SK-N-MC (cell line): Measurements from ENCODE around the gene PAQR7.

ENCODE experiments used
- DNase-seq: peaks from one replicate; pipeline ENCODE4 v3.0.0-alpha.2; 2011; ENCODE audit warnings: low read depth, low spot score
- H3K27ac ChIP-seq: fragments of 200-600 bp; sonication (generic); 2 replicates; pipeline ENCODE4 v1.5.1; 2016; ENCODE audit warnings: mixed run types
- H3K36me3 ChIP-seq: fragments of 200-600 bp; sonication (generic); 2 replicates; pipeline ENCODE4 v1.6.1; 2017; ENCODE audit warnings: antibody characterized with exemption, low read length, mixed read lengths; ENCODE audit not compliant: insufficient read depth
- H3K4me3 ChIP-seq: fragments of 200-600 bp; sonication (generic); 2 replicates; pipeline ENCODE4 v1.5.1; 2016
- H3K9ac ChIP-seq: fragments of 200-600 bp; sonication (generic); 2 replicates; pipeline ENCODE4 v1.8.0; 2017; ENCODE audit warnings: mixed run types, mixed read lengths; ENCODE audit not compliant: insufficient read length
- H3K9me3 ChIP-seq: fragments of 200-600 bp; sonication (generic); 2 replicates; pipeline ENCODE4 v1.6.1; 2017; ENCODE audit warnings: low read depth, mild to moderate bottlenecking, antibody characterized with exemption, low read length, moderate library complexity, mixed read lengths
- EZH2 ChIP-seq: fragments of 200-600 bp; sonication (generic); IDR thresholded peaks from one replicate; pipeline ENCODE4 v1.6.1; 2017; ENCODE audit warnings: antibody characterized with exemption
- FOXP2 ChIP-seq: optimal IDR thresholded peaks from 2 replicates; pipeline ENCODE3; 2011; ENCODE audit warnings: mild to moderate bottlenecking, moderate library complexity; ENCODE audit not compliant: insufficient read depth; ENCODE audit errors: extremely low read length, control extremely low read depth
- POLR2AphosphoS5 ChIP-seq: IDR thresholded peaks from 2 replicates; pipeline ENCODE4 v1.6.1; 2012; ENCODE audit warnings: mild to moderate bottlenecking, low read depth, low read length, borderline replicate concordance

The PAQR7 gene

DNA sequence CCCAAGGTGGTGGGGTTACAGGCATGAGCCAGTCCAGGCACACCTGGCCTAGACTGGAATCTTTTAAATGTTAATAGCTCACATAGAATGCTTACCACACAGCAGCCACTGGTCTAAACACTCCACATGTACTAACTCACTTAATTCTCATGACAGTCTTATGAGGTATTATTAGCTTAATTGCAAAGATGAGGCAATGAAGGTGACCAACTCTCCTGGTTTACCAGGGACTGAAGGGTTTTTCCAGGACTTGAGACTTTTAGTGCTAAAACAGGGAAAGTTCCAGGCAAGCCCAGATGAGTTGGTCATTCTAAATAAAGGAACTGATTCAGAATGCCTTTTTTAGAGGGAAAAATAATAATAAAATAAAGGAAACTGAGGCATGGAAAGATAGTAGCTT is 37.7 kb upstream of the PAQR7 start:
- TF ChIP-seq FOXP2 (no peak), POLR2AphosphoS5 (no peak), EZH2 (no peak)
- DNase-seq = no peak
- no peak overlapping the region for H3K9ac ChIP-seq
- no peak overlapping the region for H3K4me3 ChIP-seq
- H3K27ac ChIP-seq = no peak overlapping the region
- no peaks in the 10 kb centered on the region for H3K9me3 ChIP-seq
- H3K36me3 ChIP-seq = no peaks in the 10 kb centered on the region

DNA sequence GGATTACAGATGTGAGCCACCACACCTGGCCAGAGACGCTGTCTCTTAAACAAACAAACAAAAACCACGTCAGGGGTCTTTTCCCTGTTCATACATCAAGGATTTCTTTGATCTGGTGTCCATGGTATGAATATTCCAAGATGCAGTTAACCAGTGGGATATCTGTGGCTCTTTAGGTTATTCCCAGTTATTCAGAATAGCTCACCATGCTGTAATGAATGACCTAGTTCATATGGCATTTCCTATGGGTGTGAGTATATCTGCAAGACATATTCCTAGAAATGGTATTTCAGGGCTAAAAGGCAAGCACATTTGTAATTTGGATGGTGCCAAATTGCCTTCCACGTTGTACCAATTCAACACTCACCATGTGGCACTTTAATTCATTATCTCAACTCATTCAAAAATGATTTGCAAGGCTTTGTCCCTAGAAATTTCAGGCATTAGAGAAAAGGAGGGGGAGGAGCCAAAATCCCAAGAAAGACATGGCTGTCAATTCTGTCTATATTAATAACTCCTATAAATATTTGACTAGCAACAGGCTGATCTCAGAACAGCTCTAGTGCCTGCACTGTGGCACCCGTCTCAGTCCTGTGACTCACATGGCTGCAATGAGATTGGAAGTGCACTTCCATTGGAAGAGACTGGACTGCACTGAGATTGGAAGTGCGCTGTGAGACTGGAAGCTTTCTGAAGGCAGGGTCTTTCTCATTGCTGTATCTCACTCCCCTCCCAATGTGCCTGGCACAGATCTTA is 36.7 kb upstream of the PAQR7 start:
- no peak overlapping the region for H3K4me3 ChIP-seq
- TF ChIP-seq EZH2 = no peak
- no peak for TF ChIP-seq POLR2AphosphoS5
- TF ChIP-seq FOXP2 = no peak
- no peaks in the 10 kb centered on the region for H3K9me3 ChIP-seq
- no peaks in the 10 kb centered on the region for H3K36me3 ChIP-seq
- no peak overlapping the region for H3K9ac ChIP-seq
- no peak overlapping the region for H3K27ac ChIP-seq
- no peak for DNase-seq

DNA sequence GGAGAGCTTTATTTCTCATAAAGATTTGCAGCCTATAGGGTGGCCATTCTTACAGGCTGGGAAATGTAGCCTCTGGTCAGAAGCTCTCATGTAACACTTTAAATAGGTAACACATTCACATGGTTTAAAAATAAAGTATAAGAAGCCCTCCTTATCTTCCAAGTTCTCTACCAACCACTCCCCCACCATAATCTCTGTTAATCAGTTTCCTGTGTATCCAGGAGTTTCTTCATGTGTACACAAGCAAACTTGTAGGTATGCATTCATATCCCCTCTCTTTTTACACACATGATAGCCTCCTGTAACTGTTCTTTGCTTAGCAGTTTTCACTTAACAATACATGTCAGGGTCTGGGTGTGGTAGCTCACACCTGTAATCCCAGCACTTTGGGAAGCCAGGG is 35.7 kb upstream of the PAQR7 start:
- Histone ChIP-seq H3K9me3 (no peaks in the 10 kb centered on the region), H3K4me3 (no peak overlapping the region), H3K36me3 (no peaks in the 10 kb centered on the region), H3K27ac (no peak overlapping the region), H3K9ac (no peak overlapping the region)
- DNase-seq = no peak
- no peak for TF ChIP-seq POLR2AphosphoS5
- no peak for TF ChIP-seq FOXP2
- no peak for TF ChIP-seq EZH2

DNA sequence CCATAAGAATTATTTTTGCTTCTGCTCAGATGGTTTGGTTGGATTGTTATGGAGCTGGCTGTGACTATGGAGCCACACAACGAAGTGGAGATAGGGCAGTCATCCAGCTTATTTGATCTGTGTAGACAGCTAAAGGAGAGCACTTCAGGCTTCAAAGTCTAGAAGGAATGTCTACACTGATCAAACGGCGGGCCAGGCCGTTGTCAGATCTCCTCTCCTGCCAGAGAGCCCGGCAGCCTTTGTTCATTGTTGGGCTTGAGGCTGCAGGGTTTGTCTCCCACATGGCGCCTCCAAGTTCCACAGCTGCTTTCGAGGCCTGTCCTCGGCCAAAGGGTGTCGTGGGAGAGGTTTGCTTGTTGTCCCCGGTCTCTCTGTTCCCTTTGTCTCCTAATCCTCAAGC is 33.5 kb upstream of the PAQR7 start:
- DNase-seq = no peak
- no peak overlapping the region for H3K9ac ChIP-seq
- no peaks in the 10 kb centered on the region for H3K9me3 ChIP-seq
- TF ChIP-seq FOXP2 = no peak
- TF ChIP-seq POLR2AphosphoS5 = no peak
- TF ChIP-seq EZH2 = no peak
- H3K4me3 ChIP-seq = no peak overlapping the region
- H3K36me3 ChIP-seq = peaks cover 12% of the 10 kb centered on the region
- H3K27ac ChIP-seq = 0 out of 2 replicates have a peak overlapping the region, but pooled peaks have one; percentile 31

- DNase-seq = no peak
- peak overlapping the region; percentile 52; the same call in 1 of the 2 replicates for H3K27ac ChIP-seq
- TF ChIP-seq EZH2 = no peak
- TF ChIP-seq FOXP2 = no peak
- no peak for TF ChIP-seq POLR2AphosphoS5
- H3K9ac ChIP-seq = no peak overlapping the region
- H3K9me3 ChIP-seq = no peaks in the 10 kb centered on the region
- peaks cover 21% of the 10 kb centered on the region for H3K36me3 ChIP-seq
- H3K4me3 ChIP-seq = no peak overlapping the region
Measured at GRCh38 chr1:25908161-25908560, 32.7 kb upstream of the PAQR7 start.

DNA sequence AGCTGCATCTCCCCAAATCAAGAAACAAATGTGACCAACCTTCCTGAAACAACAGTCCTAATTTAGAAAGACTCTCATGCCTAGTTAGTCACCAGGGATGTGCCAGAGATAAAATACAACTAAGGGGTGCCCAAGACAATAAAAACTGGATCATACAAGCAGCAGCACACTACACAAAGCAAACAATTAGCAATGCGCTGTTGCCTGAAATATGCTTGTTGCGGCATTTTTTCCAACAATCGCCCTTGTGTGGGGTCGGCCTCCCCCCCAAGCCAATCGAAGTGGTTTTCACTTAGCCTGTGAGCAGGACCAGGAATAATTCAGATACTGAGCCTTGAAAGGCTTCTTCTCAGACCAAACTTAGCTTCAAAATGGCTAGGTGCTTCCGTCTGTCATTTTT is 32.1 kb upstream of the PAQR7 start:
- H3K27ac ChIP-seq = peak overlapping the region; percentile 52; the same call in 1 of the 2 replicates
- DNase-seq = no peak
- peaks cover 27% of the 10 kb centered on the region for H3K36me3 ChIP-seq
- H3K9me3 ChIP-seq = no peaks in the 10 kb centered on the region
- TF ChIP-seq FOXP2 (no peak), POLR2AphosphoS5 (no peak), EZH2 (no peak)
- H3K9ac ChIP-seq = peak overlapping the region; percentile 1
- H3K4me3 ChIP-seq = no peak overlapping the region

- Histone ChIP-seq H3K4me3 (peak overlapping the region; percentile 99), H3K27ac (peak overlapping the region; percentile 52; the same call in 1 of the 2 replicates), H3K9ac (peak overlapping the region; percentile 1), H3K9me3 (no peaks in the 10 kb centered on the region), H3K36me3 (peaks cover 35% of the 10 kb centered on the region)
- TF ChIP-seq FOXP2 = no peak
- DNase-seq = no peak
Measured at GRCh38 chr1:25906644-25907300, 31.3 kb upstream of the PAQR7 start.

DNA sequence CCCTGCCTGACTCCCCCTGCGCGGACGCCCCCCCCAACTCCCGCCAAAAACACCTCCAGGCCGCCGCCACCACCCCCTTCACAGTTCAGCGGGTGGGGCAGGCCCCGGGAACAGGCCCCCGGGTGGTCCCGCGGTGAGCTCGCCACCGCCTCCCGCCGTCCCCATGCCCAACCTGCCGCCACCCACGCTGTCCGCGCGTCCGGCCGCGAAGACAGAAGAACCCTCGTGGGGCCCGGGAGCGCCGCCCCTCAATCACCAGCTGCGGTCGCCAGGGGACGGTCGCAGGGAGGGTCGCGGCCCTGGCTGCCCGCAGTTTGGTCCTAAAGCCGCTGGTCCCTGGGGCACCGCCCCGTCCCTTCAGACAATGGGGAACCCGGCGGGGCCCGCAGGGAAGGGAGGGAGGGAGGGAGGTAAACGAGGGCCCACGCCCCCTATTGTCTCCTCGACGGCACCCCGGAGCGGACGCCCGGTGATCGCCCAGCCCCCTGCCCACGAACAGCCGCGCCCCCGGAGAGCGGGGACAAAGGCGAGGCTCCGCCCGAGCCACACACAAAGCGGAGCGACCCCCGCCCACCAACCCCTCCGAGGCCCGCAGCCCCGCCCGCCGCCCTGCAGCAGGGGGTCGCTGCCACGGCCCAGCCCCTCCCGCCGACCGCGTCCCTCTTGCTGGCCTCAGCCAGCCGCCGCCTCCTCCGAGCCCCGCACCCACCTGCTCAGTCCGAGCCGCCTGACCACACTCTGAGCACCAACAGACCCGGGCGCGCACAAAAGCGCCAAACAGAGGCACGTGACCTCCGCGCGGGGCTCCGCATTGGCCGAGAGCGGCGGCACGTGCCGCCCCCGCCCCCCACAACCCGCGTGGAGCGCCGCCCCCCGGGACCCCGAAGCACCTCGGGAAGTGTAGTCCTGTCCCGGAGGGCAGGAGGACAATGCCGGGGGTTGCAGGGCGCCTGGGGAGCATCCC is 30.5 kb upstream of the PAQR7 start, which contains the start of gene STMN1:
STMN1 (minus strand) TSS at position 740 of the 964 bp plus-strand sequence. CDS start 1,743 bp downstream, outside the sequence.
- no peak for DNase-seq
- peak within 1 kb of the TSS; percentile 92 for H3K27ac ChIP-seq
- no peaks in the 10 kb centered on the region for H3K9me3 ChIP-seq
- peak within 1 kb of the TSS; percentile 99 for H3K4me3 ChIP-seq
- TF ChIP-seq EZH2 = no peak
- TF ChIP-seq POLR2AphosphoS5 = peak; percentile 98
- peak within 1 kb of the TSS; percentile 98 for H3K9ac ChIP-seq
- H3K36me3 ChIP-seq = peaks cover 43% of the 10 kb centered on the region
